Hepatocyte (in vitro differentiated cells): ENCODE measurements around the gene TMEM17. TPM values are rescaled to one million over a fixed set of nuclear protein-coding genes. Genes with fewer than 3 reads are reported as not detected.
A peak's percentile ranks its signal among the peaks of the same experiment; 100 is the strongest.

Source experiments
- DNase-seq: peaks from one replicate; pipeline ENCODE4 v3.0.0-alpha.2; 2016; ENCODE audit warnings: low spot score
- H2AFZ ChIP-seq: fragments of 200-600 bp; sonication (generic); 2 replicates; pipeline ENCODE4 v1.6.0; 2016; ENCODE audit warnings: antibody characterized with exemption, mild to moderate bottlenecking
- H3K27ac ChIP-seq: fragments of 200-600 bp; sonication (generic); 2 replicates; pipeline ENCODE4 v1.5.1; 2016; ENCODE audit warnings: mild to moderate bottlenecking
- H3K27me3 ChIP-seq: fragments of 200-600 bp; sonication (generic); 2 replicates; pipeline ENCODE4 v1.6.1; 2016
- H3K36me3 ChIP-seq: fragments of 200-600 bp; sonication (generic); replicated peaks from 2 replicates; pipeline ENCODE4 v1.5.1; 2016; ENCODE audit warnings: low read depth; ENCODE audit not compliant: insufficient read depth
- H3K4me1 ChIP-seq: fragments of 200-600 bp; sonication (generic); 2 replicates; pipeline ENCODE4 v1.5.1; 2016; ENCODE audit warnings: mild to moderate bottlenecking, moderate library complexity; ENCODE audit not compliant: insufficient read depth
- H3K4me2 ChIP-seq: fragments of 200-600 bp; sonication (generic); 2 replicates; pipeline ENCODE4 v1.6.0; 2016
- H3K4me3 ChIP-seq: fragments of 200-600 bp; sonication (generic); 2 replicates; pipeline ENCODE4 v1.5.1; 2016; ENCODE audit warnings: mild to moderate bottlenecking
- H3K79me2 ChIP-seq: fragments of 200-600 bp; sonication (generic); 2 replicates; pipeline ENCODE4 v1.6.0; 2017; ENCODE audit warnings: mild to moderate bottlenecking
- H3K9me2 ChIP-seq: fragments of 200-600 bp; sonication (generic); replicated peaks from 2 replicates; pipeline ENCODE4 v1.6.0; 2017; ENCODE audit warnings: mild to moderate bottlenecking; ENCODE audit not compliant: insufficient read depth
- H3K9me3 ChIP-seq: fragments of 200-600 bp; sonication (generic); 2 replicates; pipeline ENCODE4 v1.5.1; 2016; ENCODE audit warnings: low read depth, mild to moderate bottlenecking
- H4K20me1 ChIP-seq: fragments of 200-600 bp; sonication (generic); 2 replicates; pipeline ENCODE4 v1.6.0; 2016; ENCODE audit warnings: mild to moderate bottlenecking; ENCODE audit not compliant: insufficient read depth, poor library complexity, severe bottlenecking
- EZH2 ChIP-seq: fragments of 200-600 bp; sonication (generic); IDR thresholded peaks from 2 replicates; pipeline ENCODE4 v1.6.1; 2016; ENCODE audit warnings: antibody characterized with exemption, mild to moderate bottlenecking, borderline replicate concordance
- EZH2phosphoT487 ChIP-seq: fragments of 200-600 bp; sonication (generic); IDR thresholded peaks from one replicate; pipeline ENCODE4 v1.6.1; 2018; ENCODE audit warnings: antibody characterized with exemption, mild to moderate bottlenecking, low read depth, moderate library complexity; ENCODE audit not compliant: unreplicated experiment, severe bottlenecking
- WGBS: methylation state at CpG from one replicate; pipeline ENCODE4 v1.1.6; 2016; ENCODE audit warnings: low lambda C conversion rate; ENCODE audit errors: missing lambda C conversion rate; 5-methylcytosine and 5-hydroxymethylcytosine counted together
- polyA plus RNA-seq: library from polyadenylated mRNA; unstranded; fragments of >200 nt; fragmentation: Nextera tagmentation; extraction: Ambion mirVana; gene quantifications from 2 replicates; pipeline ENCODE4 v1.2.1, GENCODE V29; 2016
- total RNA-seq: library from RNA; depleted of rRNA; stranded (reverse); fragments of >200 nt; gene quantifications from 2 replicates; pipeline ENCODE4 v1.2.3, GENCODE V29; 2014
- TF ChIP-seq, protein P1 (sequence below): fragments of 200-600 bp; sonication (generic); IDR thresholded peaks from 2 replicates; pipeline ENCODE4 v1.5.1; 2016; ENCODE audit warnings: antibody characterized with exemption, mild to moderate bottlenecking; ENCODE audit not compliant: poor library complexity

TMEM17 gene
- total and polyA plus RNA-seq, 2 experiments from 2014 or later, result 3.6 TPM

DNA sequence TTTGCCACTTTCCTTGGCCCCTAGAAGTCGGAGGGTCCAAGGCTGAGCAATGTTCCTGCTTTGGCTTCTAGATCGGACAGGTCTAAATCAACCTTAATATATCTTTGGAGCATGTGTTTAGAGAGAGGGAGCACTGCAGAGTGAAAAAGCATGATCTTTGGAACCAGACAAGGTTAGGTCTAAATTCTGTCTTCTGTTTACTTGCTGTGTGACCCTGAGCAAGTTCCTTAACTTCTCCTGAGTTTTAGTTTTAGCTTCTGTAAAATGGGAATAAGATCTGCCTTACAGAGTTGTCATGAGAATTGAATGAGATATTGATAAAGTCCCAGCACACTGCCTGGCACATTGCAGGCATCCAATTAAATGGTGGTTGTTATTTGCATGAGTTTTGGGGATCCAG is 13.9 kb downstream of the TMEM17 start:
- Histone ChIP-seq H3K36me3 (no peaks in the 10 kb centered on the region), H3K4me1 (no peaks in the 10 kb centered on the region), H3K4me3 (no peak overlapping the region), H3K27ac (no peak overlapping the region), H3K27me3 (no peaks in the 10 kb centered on the region), H3K9me3 (no peaks in the 10 kb centered on the region), H2AFZ (no peak overlapping the region), H3K9me2 (peaks cover 4% of the 10 kb centered on the region), H4K20me1 (no peaks in the 10 kb centered on the region), H3K4me2 (no peak overlapping the region), H3K79me2 (no peaks in the 10 kb centered on the region)
- no peak for DNase-seq
- WGBS, result 67% methylated on average over 2 of the region's 2 CpGs
- TF ChIP-seq, protein P1, sequence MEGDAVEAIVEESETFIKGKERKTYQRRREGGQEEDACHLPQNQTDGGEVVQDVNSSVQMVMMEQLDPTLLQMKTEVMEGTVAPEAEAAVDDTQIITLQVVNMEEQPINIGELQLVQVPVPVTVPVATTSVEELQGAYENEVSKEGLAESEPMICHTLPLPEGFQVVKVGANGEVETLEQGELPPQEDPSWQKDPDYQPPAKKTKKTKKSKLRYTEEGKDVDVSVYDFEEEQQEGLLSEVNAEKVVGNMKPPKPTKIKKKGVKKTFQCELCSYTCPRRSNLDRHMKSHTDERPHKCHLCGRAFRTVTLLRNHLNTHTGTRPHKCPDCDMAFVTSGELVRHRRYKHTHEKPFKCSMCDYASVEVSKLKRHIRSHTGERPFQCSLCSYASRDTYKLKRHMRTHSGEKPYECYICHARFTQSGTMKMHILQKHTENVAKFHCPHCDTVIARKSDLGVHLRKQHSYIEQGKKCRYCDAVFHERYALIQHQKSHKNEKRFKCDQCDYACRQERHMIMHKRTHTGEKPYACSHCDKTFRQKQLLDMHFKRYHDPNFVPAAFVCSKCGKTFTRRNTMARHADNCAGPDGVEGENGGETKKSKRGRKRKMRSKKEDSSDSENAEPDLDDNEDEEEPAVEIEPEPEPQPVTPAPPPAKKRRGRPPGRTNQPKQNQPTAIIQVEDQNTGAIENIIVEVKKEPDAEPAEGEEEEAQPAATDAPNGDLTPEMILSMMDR, result no peak
- TF ChIP-seq EZH2, result no peak
- no peak for TF ChIP-seq EZH2phosphoT487

DNA sequence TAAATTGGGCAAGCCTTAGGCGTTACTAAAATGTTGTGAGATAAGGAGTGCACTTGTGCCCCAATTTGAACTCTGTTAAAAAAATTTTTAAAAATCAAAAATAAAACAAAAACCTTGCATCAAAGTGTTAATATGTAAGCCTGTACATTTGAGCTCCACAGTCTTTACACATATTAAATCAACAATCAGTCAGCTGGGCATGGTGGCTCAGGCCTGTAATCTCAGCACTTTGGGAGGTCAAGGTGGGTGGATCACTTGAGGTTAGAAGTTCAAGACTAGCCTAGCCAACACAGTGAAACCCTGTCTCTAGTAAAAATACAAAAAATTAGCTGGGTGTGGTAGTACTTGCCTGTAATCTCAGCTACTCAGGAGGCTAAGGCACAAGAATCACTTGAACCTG is 16.3 kb downstream of the TMEM17 start:
- Histone ChIP-seq H3K36me3 (no peaks in the 10 kb centered on the region), H3K4me1 (peaks cover 14% of the 10 kb centered on the region), H4K20me1 (no peaks in the 10 kb centered on the region), H3K79me2 (no peaks in the 10 kb centered on the region), H2AFZ (no peak overlapping the region), H3K27me3 (no peaks in the 10 kb centered on the region), H3K27ac (no peak overlapping the region), H3K9me2 (peaks cover 4% of the 10 kb centered on the region), H3K4me3 (no peak overlapping the region), H3K9me3 (no peaks in the 10 kb centered on the region), H3K4me2 (no peak overlapping the region)
- no peak for DNase-seq
- no peak for TF ChIP-seq EZH2phosphoT487
- TF ChIP-seq, protein P1, result no peak
- no peak for TF ChIP-seq EZH2
- WGBS, result 85% methylated on average over 1 of the region's 1 CpG

DNA sequence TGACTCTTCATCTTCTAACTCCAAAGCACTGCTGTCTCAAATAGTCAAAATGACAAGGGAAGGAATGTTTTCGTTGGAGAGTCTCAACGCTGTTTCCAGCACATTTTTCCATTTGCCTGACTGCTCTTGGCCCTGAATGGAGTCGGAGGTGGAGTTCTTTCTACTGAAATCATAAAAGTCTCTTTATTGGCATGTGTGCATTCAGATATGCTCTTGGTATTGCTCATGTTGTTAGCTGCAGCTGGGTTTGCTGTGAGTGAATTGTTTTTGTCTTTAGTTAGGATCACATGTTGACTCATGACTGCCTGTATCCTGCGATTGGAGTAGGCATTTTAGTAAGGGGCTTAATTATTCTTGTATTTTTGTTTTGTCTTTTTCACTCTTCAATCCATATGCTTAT is 16.8 kb downstream of the TMEM17 start:
- H3K9me3 ChIP-seq, result no peaks in the 10 kb centered on the region
- DNase-seq, result no peak
- no peaks in the 10 kb centered on the region for H3K36me3 ChIP-seq
- H2AFZ ChIP-seq, result no peak overlapping the region
- H3K27me3 ChIP-seq, result no peaks in the 10 kb centered on the region
- no peaks in the 10 kb centered on the region for H3K79me2 ChIP-seq
- no peak overlapping the region for H3K4me3 ChIP-seq
- no peak overlapping the region for H3K4me2 ChIP-seq
- H3K9me2 ChIP-seq, result peaks cover 4% of the 10 kb centered on the region
- TF ChIP-seq, protein P1, result no peak
- TF ChIP-seq EZH2phosphoT487 (no peak), EZH2 (no peak)
- H4K20me1 ChIP-seq, result no peaks in the 10 kb centered on the region
- H3K27ac ChIP-seq, result no peak overlapping the region
- WGBS, result 75% methylated on average over 4 of the region's 4 CpGs
- peaks cover 14% of the 10 kb centered on the region for H3K4me1 ChIP-seq

DNA sequence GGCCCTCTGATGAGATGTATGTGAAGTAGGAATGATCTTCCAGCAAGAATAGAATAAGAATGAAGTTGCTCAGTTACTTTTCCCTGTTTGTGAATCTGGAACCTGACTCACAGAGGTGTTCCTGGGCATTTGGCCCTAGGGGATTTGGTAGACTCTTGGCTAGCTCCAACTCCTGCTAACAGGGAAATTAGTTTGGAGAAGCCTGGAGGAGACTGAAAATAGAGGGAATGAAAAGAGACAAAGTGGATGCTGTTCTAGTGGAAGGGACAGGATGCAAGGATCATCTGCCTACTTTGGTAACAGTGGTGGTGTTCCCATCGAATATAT is 19.6 kb downstream of the TMEM17 start:
- Histone ChIP-seq H3K79me2 (no peaks in the 10 kb centered on the region), H3K4me1 (peaks cover 14% of the 10 kb centered on the region), H3K9me2 (peaks cover 4% of the 10 kb centered on the region), H3K4me3 (no peak overlapping the region), H3K27me3 (no peaks in the 10 kb centered on the region), H3K27ac (peak overlapping the region; percentile 50), H3K36me3 (no peaks in the 10 kb centered on the region), H3K9me3 (no peaks in the 10 kb centered on the region), H3K4me2 (peak overlapping the region; percentile 52), H2AFZ (no peak overlapping the region), H4K20me1 (no peaks in the 10 kb centered on the region)
- no peak for TF ChIP-seq EZH2phosphoT487
- TF ChIP-seq EZH2, result no peak
- TF ChIP-seq, protein P1, result no peak
- DNase-seq, result no peak
- 95% methylated on average over 1 of the region's 1 CpG for WGBS
